CD4-positive, alpha-beta T cell treated with Interleukin-21 for 1 hour (primary cell): ENCODE results near the gene NOTCH2.

ENCODE experiments used
- DNase-seq: peaks from one replicate; pipeline ENCODE4 v3.0.0-alpha.2; 2020

Gene NOTCH2

GRCh38 chr1:119902775-119903442 lies 166.6 kb downstream of the NOTCH2 start:
- DNase-seq, result no peak

DNA sequence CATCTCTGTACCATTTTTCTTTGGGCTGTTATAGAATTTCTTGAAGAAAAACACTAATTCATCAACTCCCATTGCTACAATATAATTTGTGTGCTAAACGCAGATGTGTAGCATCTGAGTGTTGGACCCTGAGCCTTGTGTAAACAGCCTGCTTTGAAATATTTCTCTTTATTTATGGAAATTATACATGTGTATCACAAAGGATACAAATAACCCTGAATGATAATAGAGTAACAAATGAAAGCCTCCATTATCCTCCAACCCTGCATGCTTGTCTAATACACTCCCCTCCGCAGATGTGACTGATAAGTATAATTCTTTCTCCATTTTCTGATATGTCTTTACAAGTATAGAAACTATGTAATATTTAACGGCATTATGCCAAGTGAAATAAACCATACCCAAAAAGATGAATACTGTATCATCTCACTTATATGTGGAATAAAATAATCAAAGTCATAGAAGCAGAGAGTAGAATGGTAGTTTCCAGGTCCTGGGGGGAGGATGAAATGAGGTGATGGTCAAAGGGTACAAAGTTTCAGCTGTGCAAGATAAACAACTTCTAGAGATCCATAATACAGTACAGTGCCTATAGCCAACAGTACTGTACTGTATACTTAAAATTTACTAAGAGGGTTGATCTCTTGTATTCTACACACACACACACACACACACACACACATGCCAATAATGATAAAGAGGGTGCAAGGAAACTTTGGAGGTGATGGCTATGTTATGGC lies 170.3 kb downstream of the NOTCH2 start:
- no peak for DNase-seq

GRCh38 chr1:119898530-119898929 lies 170.9 kb downstream of the NOTCH2 start:
- no peak for DNase-seq

GRCh38 chr1:119896303-119896702 lies 173.2 kb downstream of the NOTCH2 start, which contains the start of gene ADAM30:
ADAM30 (minus strand) TSS chr1:119896515; CDS start chr1:119896336, 179 bp downstream.
- no peak for DNase-seq

DNA sequence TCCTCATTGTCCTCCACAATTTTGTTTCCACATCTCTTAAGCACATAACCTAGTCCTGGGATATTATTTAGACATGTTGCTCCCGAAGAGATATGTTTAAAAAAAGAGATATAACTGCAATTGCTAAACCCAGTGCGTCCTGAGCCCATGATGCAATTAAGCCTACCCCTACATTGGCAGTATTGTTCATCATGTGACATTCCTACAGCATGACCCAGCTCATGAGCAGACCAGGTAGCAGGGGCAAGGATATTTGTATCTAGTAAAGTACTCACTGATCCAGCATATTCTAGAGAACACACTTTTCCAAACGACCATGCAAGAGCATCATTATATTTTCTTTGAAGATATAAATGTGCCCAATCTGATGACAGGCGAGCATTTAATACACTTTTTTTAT lies 174.4 kb downstream of the NOTCH2 start:
- DNase-seq, result no peak

DNA sequence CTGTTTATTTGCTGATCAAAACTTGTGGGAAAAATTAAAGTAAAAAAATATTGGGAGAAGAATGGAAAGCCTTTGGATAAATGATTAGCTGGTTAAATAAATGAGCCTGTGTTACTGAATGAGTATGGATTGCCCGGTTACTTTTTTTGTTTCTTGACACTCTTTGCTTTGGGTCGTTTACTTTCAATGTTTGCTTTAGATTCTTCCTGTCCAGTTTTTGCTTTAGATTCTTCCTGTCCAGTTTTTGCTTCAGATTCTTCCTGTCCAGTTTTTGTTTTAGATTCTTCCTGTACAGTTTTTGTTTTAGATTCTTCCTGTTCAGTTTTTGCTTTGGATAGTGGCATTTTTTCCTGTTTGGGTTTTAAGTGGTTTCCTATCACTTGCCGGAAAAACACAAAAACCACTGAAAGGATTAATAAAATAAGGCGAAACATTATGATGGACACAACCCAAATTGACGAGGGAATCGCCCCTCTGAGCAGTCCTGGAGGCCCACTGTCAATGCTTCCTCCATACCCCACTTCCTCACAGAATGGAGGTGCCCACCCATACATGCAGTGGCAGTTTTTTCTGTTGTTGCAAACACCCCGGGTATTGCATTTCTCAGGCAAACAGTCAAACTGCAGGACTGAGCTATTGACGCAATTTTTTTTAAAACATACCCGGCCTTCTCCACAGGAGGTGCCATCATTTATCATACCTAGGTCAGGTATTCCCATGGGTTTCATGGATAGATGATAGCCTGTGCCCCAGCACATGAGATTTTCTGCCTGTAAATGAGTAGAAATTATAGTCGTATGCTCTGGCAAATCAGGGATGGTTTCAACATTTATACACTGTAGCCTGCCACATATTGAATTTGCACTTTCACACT lies 175.4 kb downstream of the NOTCH2 start:
- no peak for DNase-seq

DNA sequence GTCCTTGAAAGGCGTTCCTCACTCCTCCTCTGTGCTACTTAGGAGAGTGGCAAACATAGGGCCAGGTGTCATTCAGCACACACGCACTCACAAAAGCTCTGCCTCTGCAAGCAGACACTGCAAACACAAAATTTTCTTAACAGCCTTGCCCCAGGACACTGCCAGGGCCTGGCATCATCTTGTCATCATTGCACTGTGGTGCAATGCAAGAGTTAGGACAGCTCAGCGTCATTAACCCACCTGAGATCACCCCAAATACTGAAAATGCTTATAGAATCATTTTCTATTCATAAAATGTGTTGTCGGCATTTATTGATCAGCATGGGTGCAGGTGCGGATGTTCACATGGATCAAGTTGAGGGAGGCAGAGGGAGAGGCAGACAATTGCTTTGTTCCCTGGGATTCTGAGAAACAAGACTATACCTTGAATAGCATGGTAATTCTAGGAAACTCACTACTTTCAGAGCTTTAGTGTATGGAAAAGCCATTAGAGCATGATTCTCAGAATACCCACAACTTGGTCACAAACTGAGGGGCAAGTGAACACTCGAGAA lies 176.1 kb downstream of the NOTCH2 start:
- no peak for DNase-seq

- DNase-seq, result no peak
Observed at GRCh38 chr1:119891386-119891785, 178.1 kb downstream of the NOTCH2 start.

DNA sequence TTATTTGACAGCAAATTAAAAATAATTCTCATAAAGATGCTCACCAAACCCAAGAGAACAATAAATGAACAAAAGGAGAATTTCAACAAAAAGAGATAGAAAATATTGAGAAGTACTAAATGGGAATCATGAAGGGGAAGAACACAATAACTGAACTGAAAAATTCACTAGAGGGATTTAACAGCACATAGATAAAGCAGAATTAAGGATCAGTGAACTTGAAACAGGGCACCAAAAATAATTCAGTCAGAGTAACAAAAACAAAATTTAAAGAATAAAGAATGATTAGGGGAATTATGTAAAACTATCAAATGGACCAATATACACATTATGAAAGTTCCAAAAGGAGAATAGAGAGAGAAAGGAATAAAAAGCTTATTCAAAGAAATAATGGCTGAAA lies 181.0 kb downstream of the NOTCH2 start:
- no peak for DNase-seq

DNA sequence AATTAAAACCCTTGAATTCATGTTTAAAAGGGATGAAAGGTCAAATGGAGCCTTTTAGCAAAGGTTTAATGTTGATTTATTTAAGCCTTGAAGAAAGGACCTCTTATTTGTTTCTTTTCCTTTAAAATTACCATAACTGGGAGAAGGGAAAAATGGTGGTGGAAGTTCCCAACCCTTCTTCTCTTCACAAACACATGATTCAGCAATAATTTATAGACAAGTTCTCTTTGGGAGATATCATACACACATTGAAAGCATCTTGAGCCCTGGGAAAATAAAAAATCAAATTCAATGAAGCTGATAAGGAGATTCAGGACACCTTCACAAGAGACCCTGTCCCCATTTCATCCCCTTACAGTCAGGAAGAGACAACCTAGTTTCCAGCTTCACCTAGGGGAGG lies 182.0 kb downstream of the NOTCH2 start:
- DNase-seq, result no peak

- peak; percentile 49 for DNase-seq
Observed at GRCh38 chr1:119885903-119886783, 183.3 kb downstream of the NOTCH2 start.

DNA sequence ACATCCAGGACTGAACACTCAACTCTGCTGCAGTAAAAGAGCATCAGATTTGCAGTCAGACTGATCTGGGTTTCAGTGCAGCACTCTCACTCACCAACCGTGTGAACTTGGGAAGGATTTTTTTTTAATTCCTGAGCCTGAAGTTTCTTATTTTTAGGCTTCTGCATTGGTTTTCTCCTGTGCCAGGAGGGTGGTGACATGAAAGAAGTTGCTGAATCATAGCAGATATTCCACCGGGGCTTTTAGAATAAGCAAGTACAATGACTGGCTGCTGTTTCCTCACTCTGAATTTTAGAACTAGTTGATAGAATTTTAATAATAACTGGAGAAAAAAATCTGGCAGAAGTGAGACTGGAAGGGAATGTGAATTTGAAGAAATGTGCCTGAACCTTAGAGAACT lies 184.8 kb downstream of the NOTCH2 start:
- DNase-seq, result no peak

GRCh38 chr1:119883826-119884225 lies 185.6 kb downstream of the NOTCH2 start:
- DNase-seq, result no peak

- no peak for DNase-seq
Observed at GRCh38 chr1:119882132-119883049, 187.1 kb downstream of the NOTCH2 start.

GRCh38 chr1:119879510-119880434 lies 189.7 kb downstream of the NOTCH2 start:
- no peak for DNase-seq

GRCh38 chr1:119878171-119878570 lies 191.3 kb downstream of the NOTCH2 start:
- no peak for DNase-seq

GRCh38 chr1:119874186-119874585 lies 195.3 kb downstream of the NOTCH2 start:
- no peak for DNase-seq

- no peak for DNase-seq
Observed at GRCh38 chr1:119873135-119874015, 196.1 kb downstream of the NOTCH2 start.

DNA sequence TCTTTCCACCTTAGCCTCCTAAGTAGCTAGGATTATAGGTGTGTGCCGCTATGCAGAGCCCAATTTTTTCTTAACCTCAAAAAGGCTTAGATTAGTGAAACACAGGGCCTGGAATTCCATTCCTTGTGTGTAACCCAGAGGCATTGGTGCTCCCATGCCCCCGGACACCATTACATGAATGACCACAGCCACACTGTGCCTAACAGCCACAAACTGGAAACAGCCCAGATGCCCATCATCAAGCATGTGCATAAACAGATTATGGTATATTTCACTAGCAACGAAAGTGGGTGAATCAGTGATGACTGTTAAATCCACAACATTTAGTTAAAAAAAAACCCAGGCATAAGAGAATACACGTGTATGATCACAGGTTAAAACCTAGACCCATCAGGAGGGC lies 197.6 kb downstream of the NOTCH2 start:
- DNase-seq, result no peak
